ENCODE data around the gene TGFA. TPM values are rescaled to one million over a fixed set of nuclear protein-coding genes. Genes with fewer than 3 reads are reported as not detected.

Gene TGFA
- total RNA-seq, 1 donor from 2014 or later: 0.31 TPM

GRCh38 chr2:70596293-70596692 is 42.7 kb upstream of the TGFA start:
- no peak overlapping the region for H3K27ac Mint-ChIP-seq
- no peak overlapping the region for H3K4me3 Mint-ChIP-seq
- TF ChIP-seq, protein P1, sequence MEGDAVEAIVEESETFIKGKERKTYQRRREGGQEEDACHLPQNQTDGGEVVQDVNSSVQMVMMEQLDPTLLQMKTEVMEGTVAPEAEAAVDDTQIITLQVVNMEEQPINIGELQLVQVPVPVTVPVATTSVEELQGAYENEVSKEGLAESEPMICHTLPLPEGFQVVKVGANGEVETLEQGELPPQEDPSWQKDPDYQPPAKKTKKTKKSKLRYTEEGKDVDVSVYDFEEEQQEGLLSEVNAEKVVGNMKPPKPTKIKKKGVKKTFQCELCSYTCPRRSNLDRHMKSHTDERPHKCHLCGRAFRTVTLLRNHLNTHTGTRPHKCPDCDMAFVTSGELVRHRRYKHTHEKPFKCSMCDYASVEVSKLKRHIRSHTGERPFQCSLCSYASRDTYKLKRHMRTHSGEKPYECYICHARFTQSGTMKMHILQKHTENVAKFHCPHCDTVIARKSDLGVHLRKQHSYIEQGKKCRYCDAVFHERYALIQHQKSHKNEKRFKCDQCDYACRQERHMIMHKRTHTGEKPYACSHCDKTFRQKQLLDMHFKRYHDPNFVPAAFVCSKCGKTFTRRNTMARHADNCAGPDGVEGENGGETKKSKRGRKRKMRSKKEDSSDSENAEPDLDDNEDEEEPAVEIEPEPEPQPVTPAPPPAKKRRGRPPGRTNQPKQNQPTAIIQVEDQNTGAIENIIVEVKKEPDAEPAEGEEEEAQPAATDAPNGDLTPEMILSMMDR (IDR thresholded peaks at IDR 0.05): no peak
- POLR2A ChIA-PET: no interaction called here
- no peaks in the 10 kb centered on the region for H3K36me3 Mint-ChIP-seq (ENCODE audit: low read depth)
- no peak for DNase-seq
- CTCF ChIA-PET: no interaction called here
- no peak for ATAC-seq (ENCODE audit: low read depth)
- peaks cover 3% of the 10 kb centered on the region for H3K9me3 Mint-ChIP-seq
- intact Hi-C loops (cut with micrococcal nuclease): no loop called here
- no peaks in the 10 kb centered on the region for H3K4me1 Mint-ChIP-seq
- peaks cover 14% of the 10 kb centered on the region for H3K27me3 Mint-ChIP-seq

DNA sequence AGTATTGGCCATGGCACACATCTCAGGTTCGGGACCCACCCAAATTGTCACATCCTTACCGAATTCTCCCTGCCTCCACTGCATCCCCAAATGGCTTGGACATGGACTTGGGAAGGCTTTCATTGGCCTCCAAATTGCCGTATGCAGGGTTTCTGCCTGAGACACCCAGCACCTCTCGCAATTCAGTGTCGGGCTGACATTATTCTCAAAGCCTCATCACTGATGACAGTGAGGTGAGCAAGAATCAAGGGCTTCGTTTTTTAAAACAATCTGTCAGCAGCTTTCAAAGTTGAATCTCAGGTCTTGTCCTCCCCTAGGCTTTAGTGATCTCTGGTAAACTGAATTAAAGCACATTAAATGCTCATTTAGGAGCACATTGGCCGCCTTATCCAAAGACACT is 29.5 kb upstream of the TGFA start:
- ATAC-seq (ENCODE audit: low read depth) (no peak), DNase-seq (no peak)
- H3K9me3 Mint-ChIP-seq: no peaks in the 10 kb centered on the region
- H3K36me3 Mint-ChIP-seq (ENCODE audit: low read depth): no peaks in the 10 kb centered on the region
- H3K27me3 Mint-ChIP-seq: peaks cover 2% of the 10 kb centered on the region
- no peak overlapping the region for H3K27ac Mint-ChIP-seq
- no peak overlapping the region for H3K4me3 Mint-ChIP-seq
- ChIA-PET CTCF (no interaction called here), POLR2A (no interaction called here)
- TF ChIP-seq, protein P1 (IDR thresholded peaks at IDR 0.05): no peak
- H3K4me1 Mint-ChIP-seq: no peaks in the 10 kb centered on the region
- intact Hi-C loops (cut with micrococcal nuclease): no loop called here

GRCh38 chr2:70580352-70580751 is 26.7 kb upstream of the TGFA start:
- Mint-ChIP-seq H3K27me3 (peaks cover 7% of the 10 kb centered on the region), H3K4me3 (no peak overlapping the region), H3K36me3 (ENCODE audit: low read depth) (no peaks in the 10 kb centered on the region), H3K9me3 (peaks cover 5% of the 10 kb centered on the region), H3K27ac (no peak overlapping the region), H3K4me1 (no peaks in the 10 kb centered on the region)
- CTCF ChIA-PET: no interaction called here
- DNase-seq (no peak), ATAC-seq (ENCODE audit: low read depth) (no peak)
- POLR2A ChIA-PET: no interaction called here
- intact Hi-C loops (cut with micrococcal nuclease): no loop called here
- TF ChIP-seq, protein P1 (IDR thresholded peaks at IDR 0.05): no peak

- TF ChIP-seq, protein P1 (IDR thresholded peaks at IDR 0.05): no peak
- no peak overlapping the region for H3K4me3 Mint-ChIP-seq
- no peaks in the 10 kb centered on the region for H3K4me1 Mint-ChIP-seq
- no peak overlapping the region for H3K27ac Mint-ChIP-seq
- POLR2A ChIA-PET: no interaction called here
- CTCF ChIA-PET: no interaction called here
- ATAC-seq (ENCODE audit: low read depth) (no peak), DNase-seq (no peak)
- no peaks in the 10 kb centered on the region for H3K36me3 Mint-ChIP-seq (ENCODE audit: low read depth)
- H3K27me3 Mint-ChIP-seq: peaks cover 25% of the 10 kb centered on the region
- intact Hi-C loops (cut with micrococcal nuclease): no loop called here
- peaks cover 6% of the 10 kb centered on the region for H3K9me3 Mint-ChIP-seq
Observed at GRCh38 chr2:70574618-70575017, 21.0 kb upstream of the TGFA start.

DNA sequence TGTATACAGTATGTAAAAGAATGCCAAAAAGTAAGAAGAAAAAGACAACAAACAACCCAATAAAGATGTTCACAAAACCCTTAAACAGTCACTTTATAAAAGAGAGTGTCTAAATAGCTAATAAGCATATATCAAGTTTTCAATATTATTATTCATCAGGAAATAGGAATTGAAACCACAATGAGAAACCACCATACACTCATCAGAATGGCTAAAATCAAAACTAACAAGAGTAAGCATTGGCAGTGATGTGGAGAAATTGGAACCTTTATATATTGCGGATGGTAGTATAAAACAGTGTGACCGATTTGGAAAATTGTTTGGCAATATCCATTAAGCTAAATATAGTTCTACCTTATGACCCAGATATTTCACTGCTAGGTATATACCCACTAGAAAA is 20.5 kb upstream of the TGFA start:
- no peak overlapping the region for H3K27ac Mint-ChIP-seq
- CTCF ChIA-PET: no interaction called here
- DNase-seq: no peak

More for the DNA sequence above, 20.5 kb upstream of the TGFA start:
- Mint-ChIP-seq H3K36me3 (ENCODE audit: low read depth) (no peaks in the 10 kb centered on the region), H3K9me3 (peaks cover 6% of the 10 kb centered on the region), H3K27me3 (peaks cover 28% of the 10 kb centered on the region), H3K4me1 (no peaks in the 10 kb centered on the region), H3K4me3 (no peak overlapping the region)
- no peak for ATAC-seq (ENCODE audit: low read depth)
- TF ChIP-seq, protein P1 (IDR thresholded peaks at IDR 0.05): no peak
- POLR2A ChIA-PET: no interaction called here
- intact Hi-C loops (cut with micrococcal nuclease): no loop called here

Measured in activated B cell treated with CpG ODN at 0.5 μM for 24 hours (primary cell).